Adipocyte (in vitro differentiated cells): ENCODE measurements around the gene ARL3.
A peak's percentile ranks its signal among the peaks of the same experiment; 100 is the strongest.

ENCODE experiments used
- DNase-seq: peaks from one replicate; pipeline ENCODE4 v3.0.0-alpha.2; 2015; ENCODE audit warnings: low read depth
- H3K27me3 ChIP-seq: replicated peaks from 2 replicates; pipeline ENCODE4 v1.7.0; 2013; ENCODE audit warnings: mild to moderate bottlenecking, low read length, moderate library complexity; ENCODE audit not compliant: control insufficient read depth, insufficient read depth
- H3K36me3 ChIP-seq: 2 replicates; pipeline ENCODE4 v1.7.0; 2013; ENCODE audit warnings: low read length, mild to moderate bottlenecking, moderate library complexity; ENCODE audit not compliant: control insufficient read depth, insufficient read depth, severe bottlenecking
- H3K4me1 ChIP-seq: 2 replicates; pipeline ENCODE4 v1.7.0; 2013; ENCODE audit warnings: mild to moderate bottlenecking, low read length, moderate library complexity; ENCODE audit not compliant: control insufficient read depth, insufficient read depth
- H3K4me3 ChIP-seq: 2 replicates; pipeline ENCODE4 v1.7.0; 2013; ENCODE audit warnings: mild to moderate bottlenecking, low read length, moderate library complexity
- H3K9ac ChIP-seq: 2 replicates; pipeline ENCODE4 v1.7.0; 2013; ENCODE audit warnings: mild to moderate bottlenecking, low read length, moderate library complexity
- H3K9me3 ChIP-seq: 2 replicates; pipeline ENCODE4 v1.7.0; 2013; ENCODE audit warnings: mild to moderate bottlenecking, low read length, moderate library complexity; ENCODE audit not compliant: control insufficient read depth

Gene ARL3

DNA sequence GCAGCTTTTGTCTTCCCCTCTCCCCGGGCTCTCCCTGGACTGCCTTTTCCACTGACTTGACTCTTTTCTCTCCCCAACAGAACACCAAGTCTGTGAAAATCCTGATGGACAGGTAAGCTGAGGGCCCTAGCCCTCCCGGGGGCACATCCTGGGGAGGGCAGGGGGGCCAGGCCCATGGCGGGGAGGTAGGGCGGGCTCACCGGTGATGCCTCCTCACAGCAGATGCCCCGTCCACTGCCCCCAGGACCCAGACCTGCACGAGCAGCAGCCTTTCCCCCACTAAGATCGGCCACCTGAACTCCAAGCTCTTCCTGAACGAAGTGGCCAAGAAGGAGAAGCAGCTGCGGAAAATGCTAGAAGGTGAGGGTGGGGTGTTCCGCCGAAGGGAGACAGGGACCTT is 58.2 kb downstream of the ARL3 start:
- Histone ChIP-seq H3K4me1 (peaks cover 24% of the 10 kb centered on the region), H3K9ac (no peak overlapping the region), H3K36me3 (peaks cover 73% of the 10 kb centered on the region), H3K27me3 (no peaks in the 10 kb centered on the region), H3K9me3 (no peaks in the 10 kb centered on the region), H3K4me3 (no peak overlapping the region)
- no peak for DNase-seq

DNA sequence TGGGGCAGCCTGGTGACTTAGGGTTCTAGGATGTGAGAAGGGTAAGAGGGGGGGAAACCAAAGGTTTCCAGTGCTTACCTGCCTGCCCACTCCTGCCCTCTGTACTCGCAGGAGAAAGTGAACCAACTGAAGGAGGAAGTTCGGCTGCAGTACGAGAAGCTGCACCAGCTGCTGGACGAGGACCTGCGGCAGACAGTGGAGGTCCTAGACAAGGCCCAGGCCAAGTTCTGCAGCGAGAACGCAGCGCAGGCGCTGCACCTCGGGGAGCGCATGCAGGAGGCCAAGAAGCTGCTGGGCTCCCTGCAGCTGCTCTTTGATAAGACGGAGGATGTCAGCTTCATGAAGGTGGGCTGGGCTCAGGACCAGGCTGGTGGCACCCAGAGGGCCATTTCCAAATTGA is 59.2 kb downstream of the ARL3 start:
- no peak overlapping the region for H3K9ac ChIP-seq
- no peaks in the 10 kb centered on the region for H3K9me3 ChIP-seq
- H3K4me3 ChIP-seq: no peak overlapping the region
- H3K27me3 ChIP-seq: no peaks in the 10 kb centered on the region
- peaks cover 74% of the 10 kb centered on the region for H3K36me3 ChIP-seq
- peaks cover 26% of the 10 kb centered on the region for H3K4me1 ChIP-seq
- DNase-seq: no peak

DNA sequence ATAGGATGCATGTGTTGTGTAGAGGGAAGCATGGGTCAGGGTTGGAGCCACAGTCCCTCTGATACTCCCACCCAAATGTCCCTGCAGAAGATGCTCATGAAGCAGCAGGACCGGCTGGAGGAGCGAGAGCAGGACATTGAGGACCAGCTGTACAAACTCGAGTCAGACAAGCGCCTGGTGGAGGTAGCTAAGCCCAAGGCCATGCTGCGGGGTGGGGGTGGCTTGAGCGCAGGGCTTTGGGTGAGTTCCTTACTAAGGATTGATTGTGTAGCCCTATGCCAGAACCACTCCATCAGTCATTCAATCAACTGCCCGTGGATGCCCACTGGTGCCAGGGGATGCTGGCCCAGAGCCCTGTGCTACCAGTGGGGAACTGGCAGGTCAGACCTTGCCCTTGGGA is 59.6 kb downstream of the ARL3 start:
- H3K4me3 ChIP-seq: no peak overlapping the region
- H3K36me3 ChIP-seq: peaks cover 74% of the 10 kb centered on the region
- peaks cover 28% of the 10 kb centered on the region for H3K4me1 ChIP-seq
- no peaks in the 10 kb centered on the region for H3K27me3 ChIP-seq
- DNase-seq: no peak
- no peaks in the 10 kb centered on the region for H3K9me3 ChIP-seq
- H3K9ac ChIP-seq: no peak overlapping the region

DNA sequence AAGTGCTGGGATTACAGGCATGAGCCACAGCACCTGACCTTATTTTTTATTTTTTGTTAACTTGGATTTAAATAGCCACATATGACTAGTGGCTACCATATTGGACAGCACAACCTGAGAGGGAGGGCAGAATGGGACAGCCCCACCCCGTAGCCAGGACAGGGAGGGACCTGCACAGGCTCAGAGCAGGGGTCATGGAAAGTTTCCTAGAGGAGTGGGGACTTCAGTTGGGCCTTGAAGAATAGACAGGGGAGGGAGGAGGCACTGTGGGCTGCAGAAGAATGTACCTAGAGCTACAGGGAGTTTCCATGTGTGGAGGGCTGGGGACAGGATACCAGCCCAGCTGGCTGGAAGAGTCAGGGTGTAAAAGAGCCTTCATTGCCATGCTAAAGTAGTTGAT is 61.1 kb downstream of the ARL3 start:
- no peak for DNase-seq
- H3K4me1 ChIP-seq: peaks cover 43% of the 10 kb centered on the region
- H3K9ac ChIP-seq: no peak overlapping the region
- H3K9me3 ChIP-seq: no peaks in the 10 kb centered on the region
- H3K36me3 ChIP-seq: peaks cover 63% of the 10 kb centered on the region
- H3K27me3 ChIP-seq: no peaks in the 10 kb centered on the region
- H3K4me3 ChIP-seq: no peak overlapping the region

DNA sequence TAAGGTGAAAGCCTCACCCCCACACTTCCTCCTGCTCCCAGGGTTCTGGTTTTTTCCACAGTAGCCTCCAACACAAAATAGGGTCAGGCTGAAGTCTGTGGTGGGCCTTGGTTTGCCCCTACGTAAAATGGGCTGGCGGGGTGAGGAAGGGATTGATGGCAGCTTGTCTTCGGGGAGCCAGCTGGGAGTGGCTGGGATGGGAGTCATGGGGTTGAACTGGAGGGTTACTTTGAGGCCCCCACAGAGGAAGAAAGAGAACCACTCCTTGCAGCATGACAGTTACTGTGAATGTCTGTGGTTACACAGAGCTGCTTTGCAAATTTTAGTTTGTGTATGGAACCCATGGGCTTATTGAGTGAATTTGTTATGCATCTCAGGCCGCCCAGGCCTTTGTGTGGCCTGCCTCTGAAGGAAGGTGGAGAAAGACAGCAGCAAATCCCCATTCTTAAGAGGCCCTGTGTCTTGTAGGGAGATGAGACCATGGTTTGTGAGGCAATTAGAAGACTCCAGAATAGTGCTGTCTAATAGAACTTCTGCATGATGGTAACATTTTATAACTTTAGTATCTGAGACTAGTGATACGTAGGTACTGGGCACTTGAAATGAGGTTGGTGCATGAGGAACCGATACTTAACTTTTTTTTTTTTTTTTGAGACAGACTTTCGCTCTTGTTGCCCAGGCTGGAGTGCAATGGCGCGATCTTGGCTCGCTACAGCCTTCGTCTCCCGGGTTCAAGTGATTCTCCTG is 61.9 kb downstream of the ARL3 start:
- DNase-seq: no peak

DNA sequence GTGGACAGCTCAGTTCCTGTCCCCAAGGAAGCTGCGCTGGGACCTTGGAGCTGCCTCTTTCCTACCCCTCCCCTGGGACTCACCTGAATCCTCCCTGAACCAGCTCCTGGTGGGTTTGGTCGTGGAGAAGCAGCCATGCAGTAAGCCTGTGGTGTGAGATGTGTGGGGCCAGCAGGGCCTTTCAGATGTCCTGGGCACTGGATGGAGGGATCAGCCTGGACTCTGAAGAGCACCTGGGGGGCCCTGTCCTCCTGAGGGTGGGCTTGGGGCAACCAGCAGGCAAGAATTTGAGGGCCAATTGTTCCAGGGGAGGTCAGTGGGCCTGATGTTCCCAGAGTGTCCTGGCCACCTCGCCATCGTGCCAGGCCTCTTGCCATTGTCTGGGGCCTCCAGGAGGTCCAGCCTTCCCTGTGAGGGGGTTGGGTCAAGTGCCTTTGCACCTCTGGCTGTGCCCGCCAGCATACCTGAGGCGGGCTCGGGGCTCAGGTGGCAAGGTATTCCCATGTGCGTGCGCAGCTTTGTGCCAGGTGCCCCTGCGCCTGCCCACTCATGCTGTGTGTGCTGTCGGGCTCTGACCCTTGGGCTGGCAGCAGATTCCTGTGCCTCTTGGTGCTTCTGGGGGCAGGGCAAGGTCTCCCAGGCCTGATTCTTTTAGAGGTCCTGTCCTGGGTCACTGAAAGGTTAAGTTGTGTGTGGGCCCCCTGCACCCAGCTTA is 62.6 kb downstream of the ARL3 start:
- Histone ChIP-seq H3K9me3 (no peaks in the 10 kb centered on the region), H3K4me1 (peaks cover 52% of the 10 kb centered on the region), H3K36me3 (peaks cover 50% of the 10 kb centered on the region), H3K4me3 (no peak overlapping the region), H3K27me3 (no peaks in the 10 kb centered on the region), H3K9ac (peak overlapping the region; percentile 15)
- DNase-seq: no peak

More for the DNA sequence above, 61.9 kb downstream of the ARL3 start:
- Histone ChIP-seq H3K27me3 (no peaks in the 10 kb centered on the region), H3K9me3 (no peaks in the 10 kb centered on the region), H3K36me3 (peaks cover 57% of the 10 kb centered on the region), H3K4me1 (peaks cover 50% of the 10 kb centered on the region), H3K4me3 (no peak overlapping the region), H3K9ac (peak overlapping the region; percentile 15)

DNA sequence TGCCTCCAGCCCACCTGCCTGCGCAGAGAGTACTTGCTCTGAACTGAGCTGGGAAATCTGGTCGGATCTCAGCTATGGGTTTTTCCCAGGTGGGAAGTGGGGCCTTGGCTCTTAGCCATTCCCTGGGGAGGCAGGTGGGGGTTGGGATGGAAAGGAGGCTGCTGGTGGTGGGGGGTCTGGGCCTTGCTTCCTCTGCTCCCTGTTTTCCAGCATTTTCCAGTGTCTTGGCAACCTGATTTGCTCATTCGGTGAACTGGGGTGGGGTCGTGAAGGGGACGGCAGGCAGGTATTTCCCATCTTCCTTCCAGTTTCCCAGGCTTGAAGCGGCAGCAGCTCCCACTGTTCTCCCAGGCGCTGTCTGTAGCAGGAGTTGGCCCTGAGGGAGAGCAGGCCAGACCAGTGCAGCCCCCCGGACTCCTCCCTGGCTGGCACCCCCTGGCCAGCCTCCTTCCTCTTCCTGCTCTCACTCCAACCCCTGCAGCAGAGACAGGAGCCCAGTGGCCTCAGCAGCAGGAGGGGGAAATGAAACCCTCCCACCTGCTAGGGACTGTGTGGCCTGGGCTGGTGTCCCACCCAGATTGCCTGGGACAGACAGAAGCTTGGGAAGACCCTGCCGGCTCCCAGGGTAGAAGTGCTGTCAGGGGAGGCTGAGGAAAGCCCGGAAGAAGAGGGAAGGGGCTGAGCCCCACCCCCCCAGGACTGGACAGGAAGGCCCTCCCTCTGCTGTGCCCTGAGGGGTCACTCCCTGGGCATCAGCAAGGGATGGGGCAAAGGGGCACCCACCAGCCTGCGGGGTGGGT is 63.3 kb downstream of the ARL3 start:
- Histone ChIP-seq H3K36me3 (peaks cover 42% of the 10 kb centered on the region), H3K4me1 (peaks cover 52% of the 10 kb centered on the region), H3K9ac (peak overlapping the region; percentile 54), H3K27me3 (no peaks in the 10 kb centered on the region), H3K4me3 (peak overlapping the region; percentile 100), H3K9me3 (no peaks in the 10 kb centered on the region)
- DNase-seq: no peak

DNA sequence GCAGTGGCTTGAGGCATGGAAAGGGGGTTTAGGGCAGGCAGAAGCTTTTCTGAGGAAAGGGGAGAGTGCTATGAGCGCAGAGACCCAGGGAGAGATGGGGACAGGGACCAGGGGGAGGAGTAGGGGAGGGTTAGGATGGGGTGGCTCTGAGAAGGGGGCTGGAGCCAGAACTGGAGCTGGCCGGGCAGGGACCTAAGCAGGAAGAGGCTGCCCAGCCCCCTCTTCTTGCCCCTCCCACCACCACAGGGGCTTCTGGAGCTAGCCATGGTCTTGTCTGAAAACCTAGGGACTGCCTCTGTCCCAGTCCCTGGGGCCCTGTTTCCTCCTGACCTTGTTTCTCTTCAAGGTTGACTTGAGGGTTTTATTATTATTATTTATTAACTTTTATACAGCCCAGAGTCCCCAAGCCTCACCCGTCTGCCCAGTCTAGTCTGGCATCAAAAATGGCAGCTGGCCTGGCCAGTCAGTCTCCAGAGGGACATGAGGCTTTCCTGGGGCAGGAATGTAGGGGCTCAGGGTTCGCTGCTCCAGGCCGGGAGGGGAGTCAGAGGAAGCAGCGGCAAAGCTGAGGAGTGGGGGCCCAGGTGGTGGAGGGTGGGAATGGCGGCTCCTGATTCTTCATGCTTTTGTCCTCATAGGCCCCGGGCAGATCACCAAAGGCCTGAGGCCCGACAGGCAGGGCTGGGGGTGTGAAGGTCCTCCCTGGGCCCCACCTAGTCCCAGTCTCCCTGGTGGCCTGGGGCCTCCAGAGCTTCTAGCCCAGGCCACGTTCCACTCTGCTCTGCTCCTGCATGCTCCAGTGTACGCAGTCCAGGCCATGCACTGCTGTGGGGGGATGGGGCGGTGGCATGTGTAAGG is 64.2 kb downstream of the ARL3 start:
- Histone ChIP-seq H3K9me3 (no peaks in the 10 kb centered on the region), H3K4me3 (peak overlapping the region; percentile 100), H3K36me3 (peaks cover 34% of the 10 kb centered on the region), H3K27me3 (no peaks in the 10 kb centered on the region), H3K9ac (peak overlapping the region; percentile 100), H3K4me1 (peaks cover 52% of the 10 kb centered on the region)
- DNase-seq: no peak

DNA sequence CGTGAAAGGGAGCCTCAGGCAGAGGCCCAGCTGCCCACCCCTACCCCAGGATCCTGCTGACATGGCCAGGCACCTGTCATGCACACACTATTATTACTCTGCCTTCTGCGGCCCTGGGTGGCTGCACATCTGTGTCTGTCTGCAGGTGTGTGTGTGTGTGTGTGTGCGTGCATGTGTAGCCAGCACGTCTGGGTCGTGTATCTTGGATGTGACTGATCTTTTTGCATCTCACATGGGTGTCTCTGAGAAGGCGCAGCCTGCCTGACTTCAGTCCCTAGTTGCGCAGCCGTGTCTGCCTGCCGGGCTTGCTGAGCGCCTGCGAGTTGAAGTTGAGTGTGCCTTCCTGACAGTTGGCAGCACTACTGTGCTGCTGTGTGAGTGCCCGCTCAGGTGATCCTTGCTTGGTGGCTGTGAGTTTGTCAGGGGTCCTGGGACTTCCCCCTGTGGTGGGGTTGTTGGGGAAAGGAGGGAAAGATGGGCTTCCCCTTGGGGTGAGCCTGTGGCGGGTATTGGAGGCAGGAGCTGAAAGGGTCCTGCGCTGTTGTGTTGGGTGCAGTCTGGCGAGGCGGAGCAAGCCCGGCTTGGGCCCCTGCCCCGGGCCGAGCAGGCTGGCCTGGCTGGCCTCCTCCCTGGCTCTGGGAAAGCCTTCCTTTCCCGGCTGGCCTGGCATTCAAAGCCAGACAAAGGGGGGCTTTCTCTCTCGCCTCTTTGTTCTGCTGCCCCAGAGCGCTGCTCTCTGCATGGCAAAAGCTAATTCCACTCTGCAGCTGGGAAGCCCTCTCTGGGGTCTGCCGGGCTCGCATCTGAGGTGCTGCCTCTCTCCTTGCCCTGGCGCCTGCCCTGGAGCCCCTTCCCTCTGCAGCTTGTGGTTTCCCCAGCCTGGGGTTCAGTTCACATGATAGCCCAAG is 65.1 kb downstream of the ARL3 start:
- Histone ChIP-seq H3K36me3 (peaks cover 27% of the 10 kb centered on the region), H3K4me3 (peak overlapping the region; percentile 100), H3K9ac (peak overlapping the region; percentile 100), H3K4me1 (peaks cover 52% of the 10 kb centered on the region), H3K9me3 (no peaks in the 10 kb centered on the region), H3K27me3 (no peaks in the 10 kb centered on the region)
- DNase-seq: no peak

DNA sequence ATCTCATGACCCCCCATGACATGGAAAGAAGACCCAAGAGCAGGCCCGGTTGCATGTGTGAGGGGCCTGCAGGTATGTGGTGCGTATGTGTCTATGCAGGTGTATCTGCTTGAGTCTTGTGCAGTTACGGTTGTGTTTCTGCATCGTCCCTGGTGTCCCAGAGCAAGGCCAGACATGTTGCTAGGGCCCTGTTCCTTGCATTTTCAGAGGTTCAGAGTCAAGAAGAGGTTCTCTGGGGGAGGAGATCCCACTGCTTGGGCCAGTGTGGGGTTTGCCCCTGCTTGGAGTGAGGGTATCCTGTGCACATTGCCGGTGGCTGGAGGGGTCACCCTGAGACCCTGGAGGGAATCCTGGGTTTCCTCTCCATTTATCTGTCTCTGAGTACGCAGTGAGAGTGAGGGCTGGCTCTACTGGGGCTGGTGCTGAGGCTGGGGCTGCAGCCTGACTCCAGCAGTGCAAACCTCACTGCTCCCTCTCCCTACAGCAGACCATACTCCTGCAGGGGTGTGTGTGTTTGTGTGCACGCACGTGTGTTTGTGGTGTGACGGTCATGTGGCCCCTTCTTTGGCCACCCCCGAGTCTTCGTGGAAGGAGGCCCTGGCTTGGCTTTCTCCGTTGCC is 65.8 kb downstream of the ARL3 start:
- Histone ChIP-seq H3K9ac (peak overlapping the region; percentile 100), H3K27me3 (no peaks in the 10 kb centered on the region), H3K9me3 (no peaks in the 10 kb centered on the region), H3K4me3 (peak overlapping the region; percentile 100), H3K36me3 (peaks cover 21% of the 10 kb centered on the region), H3K4me1 (peaks cover 52% of the 10 kb centered on the region)
- no peak for DNase-seq
